Astrocyte of the spinal cord (primary cell): ENCODE results near the gene ARHGAP23.

Source experiments
- DNase-seq: peaks from one replicate; pipeline ENCODE4 v3.0.0; 2011; ENCODE audit warnings: low read depth, low spot score
- H3K4me3 ChIP-seq: 2 replicates; pipeline ENCODE4 v1.5.1; 2011; ENCODE audit warnings: low read depth, mild to moderate bottlenecking, low read length, moderate library complexity
- in situ Hi-C: cut with HindIII; loops from 2 replicates; pipeline ENCODE4 v1.10.0; 2017; ENCODE audit warnings: low sequenced_read_pairs
- TF ChIP-seq, protein P1 (sequence below): IDR thresholded peaks from 2 replicates; pipeline ENCODE4 v1.5.1; 2012; ENCODE audit warnings: low read depth, mild to moderate bottlenecking, low read length, inconsistent platforms

The ARHGAP23 gene

DNA sequence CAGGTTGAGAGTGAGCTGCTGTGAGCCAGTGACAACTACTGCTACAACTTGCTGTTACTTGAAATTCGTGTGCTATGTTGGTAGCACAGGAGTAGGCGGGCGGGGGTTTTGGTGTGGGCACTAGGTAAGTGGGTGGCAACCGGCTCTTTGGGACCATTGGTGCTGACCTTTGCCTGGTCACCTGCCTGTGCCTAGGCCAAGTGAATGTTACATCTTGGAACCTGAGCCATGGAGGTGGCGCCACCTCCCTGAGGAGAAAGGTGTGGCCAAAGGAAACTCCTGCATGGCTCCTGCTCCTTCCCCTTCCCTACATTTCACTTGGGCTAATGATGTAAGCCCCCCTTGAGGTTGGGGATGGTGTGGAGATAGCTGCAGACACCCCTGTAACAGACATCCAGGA is 25.4 kb upstream of the ARHGAP23 start:
- no peak overlapping the region for H3K4me3 ChIP-seq
- TF ChIP-seq, protein P1, sequence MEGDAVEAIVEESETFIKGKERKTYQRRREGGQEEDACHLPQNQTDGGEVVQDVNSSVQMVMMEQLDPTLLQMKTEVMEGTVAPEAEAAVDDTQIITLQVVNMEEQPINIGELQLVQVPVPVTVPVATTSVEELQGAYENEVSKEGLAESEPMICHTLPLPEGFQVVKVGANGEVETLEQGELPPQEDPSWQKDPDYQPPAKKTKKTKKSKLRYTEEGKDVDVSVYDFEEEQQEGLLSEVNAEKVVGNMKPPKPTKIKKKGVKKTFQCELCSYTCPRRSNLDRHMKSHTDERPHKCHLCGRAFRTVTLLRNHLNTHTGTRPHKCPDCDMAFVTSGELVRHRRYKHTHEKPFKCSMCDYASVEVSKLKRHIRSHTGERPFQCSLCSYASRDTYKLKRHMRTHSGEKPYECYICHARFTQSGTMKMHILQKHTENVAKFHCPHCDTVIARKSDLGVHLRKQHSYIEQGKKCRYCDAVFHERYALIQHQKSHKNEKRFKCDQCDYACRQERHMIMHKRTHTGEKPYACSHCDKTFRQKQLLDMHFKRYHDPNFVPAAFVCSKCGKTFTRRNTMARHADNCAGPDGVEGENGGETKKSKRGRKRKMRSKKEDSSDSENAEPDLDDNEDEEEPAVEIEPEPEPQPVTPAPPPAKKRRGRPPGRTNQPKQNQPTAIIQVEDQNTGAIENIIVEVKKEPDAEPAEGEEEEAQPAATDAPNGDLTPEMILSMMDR = no peak
- in situ Hi-C loops = no loop called here
- DNase-seq = no peak

DNA sequence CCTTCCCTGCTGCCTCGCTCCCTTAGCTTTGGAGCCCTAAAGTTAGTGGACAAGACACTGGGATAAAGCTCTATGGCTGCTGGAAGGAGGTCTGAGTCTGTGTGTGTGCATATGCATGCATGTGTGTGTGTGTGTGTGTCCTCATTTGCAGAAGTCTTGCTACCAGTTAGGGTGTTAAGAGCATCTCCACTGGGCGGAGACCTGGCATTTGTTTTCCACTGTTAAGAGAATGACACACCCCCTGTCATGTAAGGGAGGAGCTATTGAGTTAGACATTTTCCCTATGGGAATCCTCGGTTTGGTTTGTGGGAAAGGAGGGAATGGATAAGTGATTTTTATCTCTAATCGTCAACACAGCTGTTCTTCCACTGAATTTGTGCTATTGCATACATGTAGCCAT is 24.8 kb upstream of the ARHGAP23 start:
- TF ChIP-seq, protein P1 = no peak
- H3K4me3 ChIP-seq = no peak overlapping the region
- in situ Hi-C loops = no loop called here
- DNase-seq = no peak

DNA sequence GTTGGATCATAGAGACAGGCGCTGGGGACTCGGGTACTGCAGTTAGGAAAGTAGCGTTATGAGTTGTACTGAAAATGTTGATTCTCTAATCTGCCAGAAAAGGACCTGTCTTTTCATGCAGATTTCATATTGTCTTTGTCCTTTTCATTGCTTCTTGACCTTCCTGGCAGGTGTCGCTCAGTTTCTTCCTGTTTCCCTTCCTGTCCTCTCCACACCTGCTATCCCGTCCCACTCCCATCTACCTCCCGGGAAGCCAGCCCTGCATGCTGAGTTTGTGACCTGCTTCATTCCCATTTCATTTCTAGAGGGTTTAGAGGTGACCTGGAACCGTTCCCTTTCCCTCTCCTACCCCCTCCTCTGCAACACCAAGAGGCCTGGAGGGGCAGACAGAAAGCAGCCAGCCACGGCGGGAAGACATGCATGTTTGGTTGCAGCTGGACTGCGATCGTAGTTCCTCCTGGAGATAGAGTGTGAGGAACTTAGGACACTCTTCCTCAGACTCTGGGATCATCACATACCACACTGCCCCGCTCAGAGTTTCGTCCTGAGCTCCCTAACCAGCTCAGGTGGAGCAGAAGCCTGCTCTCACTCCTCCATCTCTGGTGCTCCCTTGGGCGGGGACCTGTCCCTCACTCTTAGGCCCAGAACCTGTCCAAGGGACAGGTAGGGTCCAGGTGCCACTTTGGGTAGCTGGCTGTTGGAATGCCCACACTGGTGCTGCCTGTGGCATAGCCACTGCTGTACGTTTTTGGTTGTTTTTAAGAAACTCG is 23.9 kb upstream of the ARHGAP23 start:
- no peak overlapping the region for H3K4me3 ChIP-seq
- TF ChIP-seq, protein P1 = no peak
- in situ Hi-C loops = no loop called here
- no peak for DNase-seq

DNA sequence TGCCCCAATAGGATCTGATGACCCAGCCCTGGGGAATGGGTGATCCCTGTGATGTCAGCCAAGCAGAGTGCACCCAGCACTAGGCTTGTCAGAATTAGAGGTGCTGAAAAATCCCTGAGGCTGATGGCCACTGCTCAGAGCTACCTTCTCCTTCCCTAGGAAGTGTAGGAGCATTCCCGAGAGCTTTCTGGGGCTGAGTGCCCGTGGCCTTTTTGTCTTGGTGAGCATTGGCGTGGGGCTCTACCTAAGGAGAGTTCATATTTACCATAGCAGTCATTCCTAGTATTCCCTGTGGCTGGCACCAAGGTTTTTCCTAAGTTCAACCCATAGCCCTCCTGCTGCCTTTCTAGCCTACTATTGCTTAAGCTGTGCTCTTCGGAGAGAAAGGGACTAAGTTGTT is 22.6 kb upstream of the ARHGAP23 start:
- in situ Hi-C loops = no loop called here

DNA sequence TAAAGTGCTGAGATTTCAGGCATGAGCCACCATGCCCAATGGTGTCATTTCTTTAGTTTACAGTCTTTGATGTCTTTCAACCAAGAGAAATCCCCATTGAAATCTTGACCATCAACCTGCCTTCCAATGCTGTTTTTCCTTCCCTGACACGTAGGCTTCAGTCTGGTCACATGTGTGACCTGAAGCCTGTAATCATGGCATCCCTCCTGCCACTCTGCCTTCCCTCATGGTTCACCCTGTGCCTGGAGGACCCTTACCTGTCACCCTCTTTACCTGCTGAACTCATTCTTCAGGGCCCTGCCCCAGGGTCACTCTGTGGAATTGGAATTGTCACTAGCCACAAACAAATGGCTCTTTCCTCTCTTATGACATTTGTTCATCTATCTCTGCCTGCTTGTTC is 18.1 kb upstream of the ARHGAP23 start:
- TF ChIP-seq, protein P1 = no peak

More for the DNA sequence above, 22.6 kb upstream of the ARHGAP23 start:
- TF ChIP-seq, protein P1 = no peak
- no peak for DNase-seq
- H3K4me3 ChIP-seq = no peak overlapping the region

DNA sequence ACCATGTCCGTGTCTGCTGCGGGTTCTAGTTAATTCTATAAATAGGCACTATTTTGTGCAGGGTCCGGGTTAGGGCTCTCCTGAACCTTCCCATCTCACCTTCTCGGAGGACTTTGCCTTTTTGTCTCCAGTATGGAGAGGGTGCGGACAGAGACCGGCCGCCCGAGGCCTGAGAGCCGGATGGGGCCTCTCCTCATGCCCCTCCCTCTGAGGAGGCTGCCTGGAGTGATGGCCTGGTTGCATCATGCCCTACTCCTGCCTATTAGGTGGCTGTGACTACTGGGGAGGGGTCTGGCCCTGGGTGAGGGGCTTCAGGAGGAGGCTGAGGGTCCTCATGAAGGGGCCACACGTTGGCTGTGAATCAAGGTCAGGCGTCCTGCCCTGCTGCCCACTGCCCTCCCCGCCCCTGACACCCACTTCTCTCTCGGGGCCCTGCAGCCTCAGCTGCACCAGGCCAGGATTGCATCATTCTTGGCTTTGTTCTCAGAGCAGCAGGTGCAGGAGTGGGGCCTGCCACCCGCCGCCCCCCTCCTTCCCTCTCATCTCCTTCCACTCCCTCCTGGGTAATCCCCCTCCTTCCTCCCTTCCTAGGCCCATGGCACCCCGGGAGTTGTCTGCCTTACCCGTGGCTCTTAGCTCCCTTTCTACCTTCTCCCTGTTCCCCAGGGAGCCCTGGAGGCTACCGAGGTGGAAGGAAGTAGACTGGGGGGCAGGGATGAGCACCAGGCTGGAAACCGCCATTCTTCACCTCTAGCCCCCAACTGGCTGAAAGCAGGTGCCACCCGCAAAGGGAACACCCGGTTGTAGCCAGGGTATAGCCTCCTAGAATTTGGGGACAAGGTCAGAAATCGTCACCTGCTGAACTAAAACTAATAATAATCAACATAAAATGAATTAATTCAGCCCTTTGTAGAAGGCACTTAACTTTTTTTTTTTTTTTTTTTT is 12.7 kb upstream of the ARHGAP23 start:
- in situ Hi-C loops = no loop called here
- DNase-seq = peak; percentile 60
- peak overlapping the region; percentile 17 for H3K4me3 ChIP-seq
- TF ChIP-seq, protein P1 = no peak

More for the DNA sequence above, 18.1 kb upstream of the ARHGAP23 start:
- H3K4me3 ChIP-seq = no peak overlapping the region
- DNase-seq = no peak
- in situ Hi-C loops = no loop called here
